H9 (cell line): Measurements from ENCODE around the gene P2RY8. TPM values are rescaled to one million over a fixed set of nuclear protein-coding genes. Genes with fewer than 3 reads are reported as not detected.

Experiments used
- DNase-seq: peaks from one replicate; pipeline ENCODE4 v3.0.0-alpha.2; 2017
- H2AFZ ChIP-seq: one replicate; pipeline ENCODE4 v1.6.1; 2013; ENCODE audit warnings: mild to moderate bottlenecking, low read length, control low read depth, moderate library complexity
- H2AK5ac ChIP-seq: 2 replicates; pipeline ENCODE4 v1.6.1; 2013; ENCODE audit warnings: low read length, control low read depth, mixed read lengths; ENCODE audit not compliant: insufficient read length
- H2BK120ac ChIP-seq: one replicate; pipeline ENCODE4 v1.6.1; 2013; ENCODE audit warnings: low read depth, mild to moderate bottlenecking, low read length, control low read depth, inconsistent platforms; ENCODE audit not compliant: poor library complexity, severe bottlenecking
- H2BK12ac ChIP-seq: 2 replicates; pipeline ENCODE4 v1.6.1; 2013; ENCODE audit warnings: low read length, control low read depth, mixed read lengths, low read depth; ENCODE audit not compliant: insufficient read length
- H2BK15ac ChIP-seq: 2 replicates; pipeline ENCODE4 v1.6.1; 2013; ENCODE audit warnings: low read depth, low read length, control low read depth
- H2BK20ac ChIP-seq: one replicate; pipeline ENCODE4 v1.6.1; 2013; ENCODE audit warnings: low read depth, mild to moderate bottlenecking, low read length, control low read depth, inconsistent platforms; ENCODE audit not compliant: poor library complexity, severe bottlenecking
- H2BK5ac ChIP-seq: 2 replicates; pipeline ENCODE4 v1.6.1; 2013; ENCODE audit warnings: low read length, control low read depth, mixed read lengths; ENCODE audit not compliant: insufficient read length
- H3K14ac ChIP-seq: 2 replicates; pipeline ENCODE4 v1.6.1; 2013; ENCODE audit warnings: low read length, control low read depth; ENCODE audit not compliant: insufficient read depth
- H3K18ac ChIP-seq: 2 replicates; pipeline ENCODE4 v1.6.1; 2013; ENCODE audit warnings: low read depth, mild to moderate bottlenecking, mixed read lengths, low read length, control low read depth; ENCODE audit not compliant: insufficient read length
- H3K23ac ChIP-seq: 2 replicates; pipeline ENCODE4 v1.6.1; 2013; ENCODE audit warnings: low read length, control low read depth, mixed read lengths, low read depth; ENCODE audit not compliant: insufficient read length
- H3K23me2 ChIP-seq: 2 replicates; pipeline ENCODE4 v1.6.1; 2013; ENCODE audit warnings: low read depth, mild to moderate bottlenecking, mixed read lengths, low read length, control low read depth; ENCODE audit not compliant: insufficient read length, poor library complexity, severe bottlenecking
- H3K27ac ChIP-seq: 2 replicates; pipeline ENCODE4 v1.5.1; 2013; ENCODE audit warnings: low read length, control low read depth, mixed read lengths, low read depth; ENCODE audit not compliant: insufficient read length
- H3K27me3 ChIP-seq: 2 replicates; pipeline ENCODE4 v1.6.1; 2013; ENCODE audit warnings: low read length, control low read depth, inconsistent platforms; ENCODE audit not compliant: insufficient read depth
- H3K4ac ChIP-seq: 2 replicates; pipeline ENCODE4 v1.6.1; 2013; ENCODE audit warnings: low read depth, mild to moderate bottlenecking, control low read depth, inconsistent platforms, low read length, moderate library complexity
- H3K4me1 ChIP-seq: 2 replicates; pipeline ENCODE4 v1.6.1; 2013; ENCODE audit warnings: low read length, control low read depth, inconsistent platforms; ENCODE audit not compliant: insufficient read depth
- H3K4me2 ChIP-seq: 2 replicates; pipeline ENCODE4 v1.6.1; 2013; ENCODE audit warnings: low read length, control low read depth, mixed read lengths; ENCODE audit not compliant: insufficient read length, insufficient read depth
- H3K56ac ChIP-seq: 2 replicates; pipeline ENCODE4 v1.6.1; 2013; ENCODE audit warnings: low read depth, mild to moderate bottlenecking, mixed read lengths, low read length, control low read depth; ENCODE audit not compliant: insufficient read length
- H3K79me1 ChIP-seq: 2 replicates; pipeline ENCODE4 v1.6.1; 2013; ENCODE audit warnings: low read depth, mild to moderate bottlenecking, moderate library complexity, low read length, control low read depth, inconsistent platforms; ENCODE audit not compliant: insufficient read depth, poor library complexity, severe bottlenecking
- H3K79me2 ChIP-seq: 2 replicates; pipeline ENCODE4 v1.6.1; 2013; ENCODE audit warnings: low read length, control low read depth, inconsistent platforms; ENCODE audit not compliant: insufficient read depth
- H3K9ac ChIP-seq: 2 replicates; pipeline ENCODE4 v1.6.1; 2013; ENCODE audit warnings: low read length, control low read depth, mixed read lengths; ENCODE audit not compliant: insufficient read length; ENCODE audit errors: extremely low read depth
- H3K9me3 ChIP-seq: one replicate; pipeline ENCODE4 v1.6.1; 2013; ENCODE audit warnings: low read depth, low read length, inconsistent platforms; ENCODE audit not compliant: control insufficient read depth
- H3T11ph ChIP-seq: one replicate; pipeline ENCODE4 v1.6.1; 2013; ENCODE audit warnings: mild to moderate bottlenecking, low read length, control low read depth, inconsistent platforms
- H4K20me1 ChIP-seq: one replicate; pipeline ENCODE4 v1.6.1; 2013; ENCODE audit not compliant: control insufficient read depth, insufficient read length, insufficient read depth
- H4K5ac ChIP-seq: 2 replicates; pipeline ENCODE4 v1.6.1; 2013; ENCODE audit warnings: low read depth, mild to moderate bottlenecking, mixed read lengths, low read length, control low read depth; ENCODE audit not compliant: insufficient read length
- H4K8ac ChIP-seq: replicated peaks from 2 replicates; pipeline ENCODE4 v1.6.1; 2013; ENCODE audit warnings: low read length, control low read depth, mixed read lengths, low read depth; ENCODE audit not compliant: insufficient read length
- H4K91ac ChIP-seq: 2 replicates; pipeline ENCODE4 v1.6.1; 2013; ENCODE audit warnings: low read depth, mild to moderate bottlenecking, moderate library complexity, mixed read lengths, low read length, control low read depth; ENCODE audit not compliant: insufficient read length
- H3K27ac Mint-ChIP-seq, 3 experiments: 2 replicates in 2 of 3; 3 replicates in 1 of 3; pipeline ENCODE4 v1.8.0; 2020 to 2021; ENCODE audit warnings: mixed read lengths in 3 of 3, mild to moderate bottlenecking in 1 of 3, moderate library complexity in 1 of 3
- H3K27me3 Mint-ChIP-seq: 2 replicates; pipeline ENCODE4 v1.8.0; 2021; ENCODE audit warnings: low read depth, mild to moderate bottlenecking, moderate library complexity, mixed read lengths
- H3K36me3 Mint-ChIP-seq, 3 experiments: 2 replicates in 2 of 3; 3 replicates in 1 of 3; pipeline ENCODE4 v1.8.0; 2020 to 2021; ENCODE audit warnings: low read depth in 3 of 3, mixed read lengths in 3 of 3; ENCODE audit not compliant: insufficient read depth in 1 of 3
- H3K4me1 Mint-ChIP-seq, 2 experiments: 2 replicates each; pipeline ENCODE4 v1.8.0; 2020; ENCODE audit warnings: mixed read lengths in 2 of 2
- H3K4me3 Mint-ChIP-seq, 2 experiments: 2 replicates in 1 of 2; 3 replicates in 1 of 2; pipeline ENCODE4 v1.8.0; 2020 to 2021; ENCODE audit warnings: mild to moderate bottlenecking in 2 of 2, mixed read lengths in 2 of 2, moderate library complexity in 1 of 2
- H3K9me3 Mint-ChIP-seq, 2 experiments: 2 replicates in 1 of 2; 3 replicates in 1 of 2; pipeline ENCODE4 v1.8.0; 2020; ENCODE audit warnings: mild to moderate bottlenecking in 2 of 2, mixed read lengths in 2 of 2, moderate library complexity in 1 of 2
- WGBS: extraction: QIAGEN DNeasy Blood & Tissue Kit; methylation state at CpG from one replicate; pipeline ENCODE4 v1.1.7; 2013; ENCODE audit warnings: missing lambda C conversion rate, low lambda C conversion rate, mixed read lengths; ENCODE audit not compliant: insufficient read length; ENCODE audit errors: extremely low coverage; 5-methylcytosine and 5-hydroxymethylcytosine counted together
- total RNA-seq: library from RNA; stranded (reverse); gene quantifications from 2 replicates; pipeline ENCODE4 v1.2.1, GENCODE V29; 2021
- TF ChIP-seq, protein P1 (sequence below): fragments of 200-600 bp; sonication (generic); conservative IDR thresholded peaks from 3 replicates; pipeline ENCODE4 v1.8.0; 2021; ENCODE audit warnings: antibody characterized with exemption, mild to moderate bottlenecking

Gene P2RY8
- total RNA-seq, 1 experiment from 2014 or later: not detected

- no peaks in the 10 kb centered on the region for H3K4me1 ChIP-seq
- WGBS: no CpG with 5 or more reads among the region's 40 CpGs
- peaks cover 1 to 8% of the 10 kb centered on the region in 2 experiments; a peak in 3 of 5 replicates for H3K9me3 Mint-ChIP-seq
Measured at GRCh38 chrX:1507511-1508463, 29.2 kb downstream of the P2RY8 start.

More at GRCh38 chrX:1507511-1508463, 29.2 kb downstream of the P2RY8 start:
- H3K4ac ChIP-seq: no peak overlapping the region
- no peaks in the 10 kb centered on the region for H3K27me3 ChIP-seq
- no peaks in the 10 kb centered on the region for H4K20me1 ChIP-seq
- no peak overlapping the region for H2AK5ac ChIP-seq
- H3K27ac ChIP-seq: no peak overlapping the region
- no peaks in the 10 kb centered on the region for H3K23me2 ChIP-seq
- Mint-ChIP-seq H3K27me3 (peaks cover 5% of the 10 kb centered on the region), H3K4me1 (no peaks in the 10 kb centered on the region), H3K36me3 (no peaks in the 10 kb centered on the region; a peak in 1 of 7 replicates), H3K27ac (0 out of 7 replicates have a peak overlapping the region, but pooled peaks of 1 of the 3 experiments have one; percentile 81), H3K4me3 (no peak overlapping the region)
- H2BK15ac ChIP-seq: no peak overlapping the region
- no peak overlapping the region for H2BK120ac ChIP-seq
- no peaks in the 10 kb centered on the region for H3K9me3 ChIP-seq
- H3K14ac ChIP-seq: no peak overlapping the region
- no peak for DNase-seq
- H2BK5ac ChIP-seq: no peak overlapping the region
- H3K18ac ChIP-seq: no peak overlapping the region
- no peak overlapping the region for H3T11ph ChIP-seq
- H3K23ac ChIP-seq: no peak overlapping the region
- H4K91ac ChIP-seq: no peak overlapping the region
- H3K9ac ChIP-seq: no peak overlapping the region
- H2BK12ac ChIP-seq: no peak overlapping the region
- H4K5ac ChIP-seq: no peak overlapping the region
- H2AFZ ChIP-seq: no peak overlapping the region
- H3K56ac ChIP-seq: no peak overlapping the region
- no peak overlapping the region for H4K8ac ChIP-seq
- TF ChIP-seq, protein P1, sequence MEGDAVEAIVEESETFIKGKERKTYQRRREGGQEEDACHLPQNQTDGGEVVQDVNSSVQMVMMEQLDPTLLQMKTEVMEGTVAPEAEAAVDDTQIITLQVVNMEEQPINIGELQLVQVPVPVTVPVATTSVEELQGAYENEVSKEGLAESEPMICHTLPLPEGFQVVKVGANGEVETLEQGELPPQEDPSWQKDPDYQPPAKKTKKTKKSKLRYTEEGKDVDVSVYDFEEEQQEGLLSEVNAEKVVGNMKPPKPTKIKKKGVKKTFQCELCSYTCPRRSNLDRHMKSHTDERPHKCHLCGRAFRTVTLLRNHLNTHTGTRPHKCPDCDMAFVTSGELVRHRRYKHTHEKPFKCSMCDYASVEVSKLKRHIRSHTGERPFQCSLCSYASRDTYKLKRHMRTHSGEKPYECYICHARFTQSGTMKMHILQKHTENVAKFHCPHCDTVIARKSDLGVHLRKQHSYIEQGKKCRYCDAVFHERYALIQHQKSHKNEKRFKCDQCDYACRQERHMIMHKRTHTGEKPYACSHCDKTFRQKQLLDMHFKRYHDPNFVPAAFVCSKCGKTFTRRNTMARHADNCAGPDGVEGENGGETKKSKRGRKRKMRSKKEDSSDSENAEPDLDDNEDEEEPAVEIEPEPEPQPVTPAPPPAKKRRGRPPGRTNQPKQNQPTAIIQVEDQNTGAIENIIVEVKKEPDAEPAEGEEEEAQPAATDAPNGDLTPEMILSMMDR: no peak
- no peak overlapping the region for H2BK20ac ChIP-seq
- H3K4me2 ChIP-seq: no peak overlapping the region
- no peaks in the 10 kb centered on the region for H3K79me2 ChIP-seq
- H3K79me1 ChIP-seq: no peaks in the 10 kb centered on the region
